Neural progenitor cell (in vitro differentiated cells): ENCODE results near the gene IKZF3. TPM values are rescaled to one million over a fixed set of nuclear protein-coding genes. Genes with fewer than 3 reads are reported as not detected.
A peak's percentile ranks its signal among the peaks of the same experiment; 100 is the strongest.

Source experiments
- DNase-seq: peaks from one replicate; pipeline ENCODE4 v3.0.0-alpha.2; 2016; ENCODE audit warnings: low spot score
- H2AFZ ChIP-seq: fragments of 200-600 bp; sonication (generic); replicated peaks from 2 replicates; pipeline ENCODE4 v1.6.1; 2016; ENCODE audit warnings: antibody characterized with exemption
- H3F3A ChIP-seq: fragments of 200-600 bp; sonication (generic); 2 replicates; pipeline ENCODE4 v1.6.1; 2016; ENCODE audit warnings: antibody characterized with exemption, low read depth
- H3K27ac ChIP-seq: fragments of 200-600 bp; sonication (generic); 2 replicates; pipeline ENCODE4 v1.5.1; 2016; ENCODE audit warnings: mild to moderate bottlenecking
- H3K27me3 ChIP-seq: fragments of 200-600 bp; sonication (generic); 2 replicates; pipeline ENCODE4 v1.6.1; 2016; ENCODE audit warnings: mild to moderate bottlenecking, moderate library complexity
- H3K36me3 ChIP-seq: fragments of 200-600 bp; sonication (generic); 2 replicates; pipeline ENCODE4 v1.5.1; 2016
- H3K4me1 ChIP-seq: fragments of 200-600 bp; sonication (generic); 2 replicates; pipeline ENCODE4 v1.6.1; 2016; ENCODE audit warnings: mixed run types
- H3K4me2 ChIP-seq: fragments of 200-600 bp; sonication (generic); 2 replicates; pipeline ENCODE4 v1.6.1; 2016
- H3K4me3 ChIP-seq: fragments of 200-600 bp; sonication (generic); 2 replicates; pipeline ENCODE4 v1.5.1; 2016
- H3K79me2 ChIP-seq: fragments of 200-600 bp; sonication (generic); 2 replicates; pipeline ENCODE4 v1.6.1; 2016; ENCODE audit warnings: low read depth
- H3K9ac ChIP-seq: fragments of 200-600 bp; sonication (generic); 2 replicates; pipeline ENCODE4 v1.6.1; 2016
- H3K9me3 ChIP-seq: fragments of 200-600 bp; sonication (generic); 2 replicates; pipeline ENCODE4 v1.5.1; 2016; ENCODE audit warnings: low read depth
- H4K20me1 ChIP-seq: fragments of 200-600 bp; sonication (generic); 2 replicates; pipeline ENCODE4 v1.6.1; 2016; ENCODE audit warnings: low read depth
- H3K27ac Mint-ChIP-seq: 3 replicates; pipeline ENCODE4 v1.8.0; 2021; ENCODE audit warnings: mixed read lengths
- H3K27me3 Mint-ChIP-seq: 2 replicates; pipeline ENCODE4 v1.8.0; 2022; ENCODE audit warnings: low read depth, mild to moderate bottlenecking, inconsistent platforms, moderate library complexity, mixed read lengths; ENCODE audit not compliant: insufficient read depth
- H3K36me3 Mint-ChIP-seq: 3 replicates; pipeline ENCODE4 v1.8.0; 2021; ENCODE audit warnings: mixed read lengths
- H3K4me1 Mint-ChIP-seq: 3 replicates; pipeline ENCODE4 v1.8.0; 2021; ENCODE audit warnings: mixed read lengths
- H3K4me3 Mint-ChIP-seq: 3 replicates; pipeline ENCODE4 v1.8.0; 2021; ENCODE audit warnings: mild to moderate bottlenecking, moderate library complexity, mixed read lengths
- H3K9me3 Mint-ChIP-seq: 3 replicates; pipeline ENCODE4 v1.8.0; 2020; ENCODE audit warnings: mixed read lengths
- CTCF ChIP-seq: fragments of 200-600 bp; sonication (generic); IDR thresholded peaks from 2 replicates; pipeline ENCODE4 v1.5.1; 2017; ENCODE audit warnings: antibody characterized with exemption, mild to moderate bottlenecking
- EZH2 ChIP-seq: fragments of 200-600 bp; sonication (generic); IDR thresholded peaks from 2 replicates; pipeline ENCODE4 v1.6.1; 2017; ENCODE audit warnings: antibody characterized with exemption, mild to moderate bottlenecking, moderate library complexity
- EZH2phosphoT487 ChIP-seq: fragments of 200-600 bp; sonication (generic); IDR thresholded peaks from 2 replicates; pipeline ENCODE4 v1.6.1; 2017; ENCODE audit warnings: antibody characterized with exemption
- total RNA-seq: library from RNA; depleted of rRNA; stranded (reverse); fragments of >200 nt; gene quantifications from 2 replicates; pipeline ENCODE4 v1.2.3, GENCODE V29; 2015; ENCODE audit warnings: low replicate concordance

Gene IKZF3
- total RNA-seq, 1 donor from 2014 or later: not detected

GRCh38 chr17:39793301-39793872 lies 70.7 kb downstream of the IKZF3 start:
- no peak overlapping the region for H2AFZ ChIP-seq
- no peaks in the 10 kb centered on the region for H3K9me3 Mint-ChIP-seq
- no peak overlapping the region for H3K27ac ChIP-seq
- H3K4me2 ChIP-seq: no peak overlapping the region
- no peaks in the 10 kb centered on the region for H3K4me1 Mint-ChIP-seq
- TF ChIP-seq EZH2 (no peak), CTCF (no peak), EZH2phosphoT487 (no peak)
- H3K4me1 ChIP-seq: peaks cover 16% of the 10 kb centered on the region
- H3K4me3 Mint-ChIP-seq: no peak overlapping the region
- H3K9me3 ChIP-seq: no peaks in the 10 kb centered on the region
- H3K27me3 ChIP-seq: no peaks in the 10 kb centered on the region
- peaks cover 6% of the 10 kb centered on the region for H3F3A ChIP-seq
- H3K36me3 ChIP-seq: no peaks in the 10 kb centered on the region
- no peak overlapping the region for H3K9ac ChIP-seq
- H3K36me3 Mint-ChIP-seq: no peaks in the 10 kb centered on the region
- no peak overlapping the region for H3K27ac Mint-ChIP-seq
- no peaks in the 10 kb centered on the region for H4K20me1 ChIP-seq
- peaks cover 2% of the 10 kb centered on the region for H3K27me3 Mint-ChIP-seq
- no peaks in the 10 kb centered on the region for H3K79me2 ChIP-seq
- H3K4me3 ChIP-seq: no peak overlapping the region
- no peak for DNase-seq

- H3K27ac Mint-ChIP-seq: no peak overlapping the region
- no peak overlapping the region for H3K4me3 Mint-ChIP-seq
- DNase-seq: no peak
- peaks cover 16% of the 10 kb centered on the region for H3K4me1 ChIP-seq
- no peak overlapping the region for H2AFZ ChIP-seq
- no peaks in the 10 kb centered on the region for H3K36me3 ChIP-seq
- H3K4me2 ChIP-seq: no peak overlapping the region
- no peaks in the 10 kb centered on the region for H3K27me3 ChIP-seq
- no peaks in the 10 kb centered on the region for H4K20me1 ChIP-seq
- H3K9ac ChIP-seq: no peak overlapping the region
- no peaks in the 10 kb centered on the region for H3K9me3 ChIP-seq
- no peak overlapping the region for H3K4me3 ChIP-seq
- H3K4me1 Mint-ChIP-seq: no peaks in the 10 kb centered on the region
- no peaks in the 10 kb centered on the region for H3K9me3 Mint-ChIP-seq
- peaks cover 6% of the 10 kb centered on the region for H3F3A ChIP-seq
- H3K36me3 Mint-ChIP-seq: no peaks in the 10 kb centered on the region
- no peaks in the 10 kb centered on the region for H3K79me2 ChIP-seq
- no peak for TF ChIP-seq EZH2
- TF ChIP-seq CTCF: no peak
- TF ChIP-seq EZH2phosphoT487: no peak
- H3K27ac ChIP-seq: no peak overlapping the region
- H3K27me3 Mint-ChIP-seq: peaks cover 2% of the 10 kb centered on the region
Observed at GRCh38 chr17:39792526-39793221, 71.4 kb downstream of the IKZF3 start.

GRCh38 chr17:39791111-39791992 lies 72.8 kb downstream of the IKZF3 start:
- Mint-ChIP-seq H3K27me3 (peaks cover 2% of the 10 kb centered on the region), H3K36me3 (no peaks in the 10 kb centered on the region), H3K27ac (no peak overlapping the region), H3K9me3 (no peaks in the 10 kb centered on the region), H3K4me1 (no peaks in the 10 kb centered on the region), H3K4me3 (no peak overlapping the region)
- no peaks in the 10 kb centered on the region for H3K9me3 ChIP-seq
- peaks cover 6% of the 10 kb centered on the region for H3F3A ChIP-seq
- no peak overlapping the region for H3K4me3 ChIP-seq
- H3K36me3 ChIP-seq: no peaks in the 10 kb centered on the region
- TF ChIP-seq EZH2 (no peak), EZH2phosphoT487 (no peak)
- no peak overlapping the region for H2AFZ ChIP-seq
- H3K79me2 ChIP-seq: no peaks in the 10 kb centered on the region
- H3K4me1 ChIP-seq: peaks cover 16% of the 10 kb centered on the region
- no peaks in the 10 kb centered on the region for H4K20me1 ChIP-seq
- H3K27ac ChIP-seq: no peak overlapping the region
- H3K4me2 ChIP-seq: peak overlapping the region; percentile 47
- H3K9ac ChIP-seq: no peak overlapping the region
- DNase-seq: peak; percentile 54
- H3K27me3 ChIP-seq: no peaks in the 10 kb centered on the region
